GM19043 (cell line): ENCODE measurements around the gene DDX1.
"Not testable (repeated sequence)": the region's sequence is repeated elsewhere in the genome, so short reads cannot be mapped to it uniquely, and the experiment has no call there.

Experiments used
- ATAC-seq: cut with Tn5 transposase; IDR thresholded peaks from one replicate; pipeline ENCODE4 v1.9.1; 2021; ENCODE audit warnings: low read depth; ENCODE audit not compliant: unreplicated experiment

DDX1 gene

GRCh38 chr2:15591692-15592463, at the start of gene DDX1:
TSS of gene DDX1 (plus strand) at chr2:15591868. CDS start at chr2:15591934, 66 bp downstream.
- peak; percentile 89 for ATAC-seq

- ATAC-seq: not testable (repeated sequence)
These were observed 49.4 kb upstream of the DDX1 start for GRCh38 chr2:15542269-15542668.

DNA sequence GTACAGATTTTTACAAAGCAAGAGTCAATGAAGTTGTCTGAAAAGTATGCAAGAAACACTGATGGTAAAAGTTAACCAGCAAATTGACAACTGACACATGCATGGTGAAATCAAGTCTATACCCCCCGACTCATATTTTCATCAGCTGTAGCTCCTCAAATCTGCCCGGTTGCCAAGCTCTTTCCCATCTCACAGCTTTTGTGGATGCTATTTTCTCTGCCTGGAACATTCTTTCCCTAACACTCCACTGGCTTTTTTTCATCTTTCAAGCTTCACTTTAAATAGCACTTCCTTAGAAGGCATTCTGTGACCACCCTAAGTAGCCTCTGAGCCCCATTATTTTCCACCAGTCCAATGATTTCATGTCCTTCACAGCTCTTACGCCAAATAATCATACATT, 48.6 kb upstream of the DDX1 start:
- no peak for ATAC-seq

DNA sequence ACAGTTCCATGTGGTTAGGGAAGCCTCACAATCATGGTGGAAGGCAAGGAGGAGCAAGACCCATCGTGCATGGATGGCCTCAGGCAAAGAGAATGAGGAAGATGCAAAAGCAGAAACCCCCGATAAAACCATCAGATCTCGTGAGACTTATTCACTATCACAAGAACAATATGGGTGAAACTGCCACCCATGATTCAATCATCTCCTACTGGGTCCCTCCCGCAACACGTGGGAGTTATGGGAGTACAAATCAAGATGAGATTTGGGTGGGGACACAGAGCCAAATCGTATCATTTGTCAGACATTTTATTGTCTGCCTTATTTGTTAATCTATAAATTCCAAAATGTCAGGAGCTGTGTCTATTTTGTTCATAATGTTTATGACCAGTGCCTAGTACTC, 48.1 kb upstream of the DDX1 start:
- no peak for ATAC-seq

DNA sequence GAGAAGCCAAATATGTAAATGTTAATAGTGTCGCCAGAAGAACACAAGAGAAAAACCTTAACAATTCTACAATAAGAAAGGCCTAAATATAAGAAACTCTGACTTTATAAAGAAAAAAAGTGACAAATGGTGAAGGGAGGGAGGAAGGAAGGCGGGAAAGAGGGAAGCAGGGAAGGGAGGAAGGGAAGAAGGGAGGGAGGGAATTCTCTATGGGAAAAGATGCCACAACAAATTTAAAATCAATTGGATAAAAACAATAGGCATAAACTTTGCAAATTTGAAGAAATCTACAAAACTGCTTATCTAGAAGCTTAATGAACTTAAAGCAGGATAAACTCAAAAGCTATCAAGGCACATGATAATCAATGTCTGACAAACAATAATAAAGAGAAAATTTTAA, 47.4 kb upstream of the DDX1 start:
- ATAC-seq: no peak

GRCh38 chr2:15546297-15547098, 45.2 kb upstream of the DDX1 start:
- no peak for ATAC-seq

GRCh38 chr2:15547115-15547876, 44.4 kb upstream of the DDX1 start:
- no peak for ATAC-seq

DNA sequence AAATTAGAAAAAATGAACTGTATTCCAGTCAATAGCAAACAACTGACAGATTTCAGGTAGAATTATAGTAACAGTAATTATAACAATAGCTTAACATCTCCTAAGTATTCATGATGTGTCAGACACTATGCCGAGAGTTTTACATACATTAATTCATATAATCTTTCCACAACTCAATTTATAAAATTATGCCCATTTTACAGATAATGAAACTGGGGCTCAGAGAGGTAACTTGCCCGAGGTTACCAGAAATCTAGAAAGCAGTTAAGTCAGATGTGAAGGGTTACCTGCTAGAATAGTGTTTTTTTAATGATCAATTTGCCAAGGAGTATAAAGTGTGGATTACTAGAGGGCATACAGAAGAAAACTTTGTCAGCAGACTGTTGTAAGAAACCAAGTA, 42.7 kb upstream of the DDX1 start:
- ATAC-seq: no peak

- no peak for ATAC-seq
These were observed 38.1 kb upstream of the DDX1 start for GRCh38 chr2:15553519-15553918.

GRCh38 chr2:15553951-15554350, 37.7 kb upstream of the DDX1 start:
- no peak for ATAC-seq

- ATAC-seq: no peak
These were observed 37.0 kb upstream of the DDX1 start for GRCh38 chr2:15554525-15555218.

GRCh38 chr2:15555760-15556193, 35.9 kb upstream of the DDX1 start:
- no peak for ATAC-seq

DNA sequence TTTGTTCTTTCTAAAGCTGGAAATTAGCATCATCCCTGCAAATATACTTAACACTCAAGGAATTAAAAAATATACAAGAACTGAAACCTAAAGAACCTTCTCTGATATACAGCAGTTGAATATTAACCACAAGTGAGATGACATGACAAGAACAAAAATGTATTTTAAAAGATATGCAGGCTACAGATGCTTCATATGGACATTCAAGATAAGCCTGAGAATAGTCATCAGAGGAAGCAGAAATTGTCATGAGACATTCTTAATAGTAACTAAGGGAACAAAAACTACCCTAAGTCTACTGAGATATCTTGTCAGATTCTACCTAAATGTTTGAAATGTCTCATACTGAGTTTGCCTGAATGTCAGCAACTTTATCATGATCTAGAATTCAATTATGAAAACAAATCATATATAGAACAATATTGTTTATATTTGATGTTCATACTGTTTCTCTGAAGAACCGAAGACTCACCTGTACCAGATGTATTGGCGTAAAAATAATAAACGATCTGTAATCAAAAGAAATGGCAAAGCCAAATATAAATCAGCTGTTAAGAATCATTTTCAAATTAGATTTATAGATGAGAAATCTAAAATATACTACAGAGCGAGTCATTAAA, 35.2 kb upstream of the DDX1 start:
- ATAC-seq: no peak

DNA sequence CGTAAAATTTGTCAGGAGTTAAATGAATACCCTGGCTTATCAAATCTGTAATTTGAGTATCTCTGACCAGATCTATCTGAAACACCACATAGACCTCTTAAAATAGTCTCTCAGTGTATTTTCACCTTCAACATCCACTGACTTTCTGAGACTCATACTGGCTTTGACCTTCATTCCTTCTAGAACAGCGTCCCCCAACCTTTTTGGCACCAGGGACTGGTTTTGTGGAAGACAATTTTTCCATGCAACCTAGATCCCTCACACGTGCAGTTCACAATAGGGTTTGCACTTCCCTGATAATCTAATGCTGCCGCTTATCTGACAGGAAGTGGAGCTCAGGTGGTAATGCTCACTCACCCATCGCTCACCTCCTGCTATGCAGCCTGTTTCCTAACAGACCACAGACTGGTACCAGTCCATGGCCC, 33.8 kb upstream of the DDX1 start:
- no peak for ATAC-seq

DNA sequence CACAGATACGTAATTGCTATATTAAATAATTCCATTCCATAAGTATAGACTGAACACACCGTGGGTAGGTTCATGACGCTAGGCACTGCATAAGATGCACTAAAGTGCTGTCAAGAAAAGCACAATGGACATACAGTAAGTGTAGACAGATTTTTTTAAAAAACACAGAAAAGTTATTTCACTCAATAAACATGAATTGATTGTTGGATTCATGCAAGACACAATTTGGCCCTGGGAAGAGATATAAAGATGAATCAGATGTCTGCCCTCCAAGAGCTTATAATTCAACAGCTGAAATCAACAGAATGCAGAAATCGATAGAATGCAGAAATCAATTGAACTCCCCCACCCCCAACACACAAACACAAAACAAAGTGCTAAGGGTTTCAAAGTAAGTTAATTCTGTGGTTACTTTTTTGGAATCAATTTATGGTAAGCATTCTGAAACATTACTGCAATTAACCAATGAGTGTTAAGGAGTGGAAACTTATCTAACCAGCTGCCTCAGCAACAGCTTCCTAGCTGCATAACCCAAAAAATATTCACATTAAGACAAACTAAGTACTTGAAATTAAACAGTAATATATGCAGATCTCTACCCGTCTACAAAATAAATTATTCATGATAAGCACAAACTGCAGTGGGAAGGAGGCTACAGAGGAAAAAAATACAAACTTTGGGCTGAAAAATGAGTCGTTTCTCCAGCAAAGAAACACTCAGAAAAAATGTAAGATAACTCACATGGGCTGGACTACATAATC, 32.1 kb upstream of the DDX1 start:
- no peak for ATAC-seq

DNA sequence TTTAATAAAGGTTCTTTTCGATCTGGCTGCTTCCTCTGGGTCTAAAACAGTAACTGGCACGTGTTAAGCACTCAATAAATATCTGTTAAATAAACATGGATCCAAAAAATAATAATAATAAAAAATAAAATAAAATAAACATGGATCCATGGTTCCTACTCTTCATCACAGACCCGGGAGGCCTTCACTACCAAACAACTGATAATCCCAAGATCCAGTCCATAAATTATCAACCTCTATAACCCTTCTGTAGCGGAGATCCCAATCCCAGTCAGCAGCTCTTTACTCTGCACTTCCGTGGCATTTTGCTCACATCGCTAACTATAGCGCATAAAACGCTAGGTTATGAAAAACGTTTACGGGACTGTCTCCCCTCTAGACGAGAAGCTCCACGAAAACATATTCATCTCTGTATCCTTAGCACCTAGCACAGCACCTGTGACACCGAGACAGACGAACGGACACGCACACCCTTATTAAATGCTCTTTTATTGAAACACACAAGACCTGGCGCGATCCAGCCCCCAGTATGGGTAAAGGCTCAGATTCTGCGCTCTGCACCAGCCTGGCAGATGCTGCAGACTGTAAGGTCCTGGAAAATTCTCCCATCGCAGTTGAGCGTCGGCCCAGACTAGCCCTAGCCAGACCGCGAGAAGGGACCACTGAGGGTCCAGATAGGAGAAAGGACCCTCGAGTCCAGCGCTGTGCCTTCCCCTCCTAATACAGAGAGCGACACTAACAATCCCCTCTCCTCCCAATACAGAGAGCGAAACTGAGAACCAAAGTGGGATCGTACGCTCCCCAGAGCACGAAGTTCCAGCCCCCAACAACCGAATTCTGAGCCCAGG, 31.3 kb upstream of the DDX1 start:
- peak; percentile 38 for ATAC-seq

DNA sequence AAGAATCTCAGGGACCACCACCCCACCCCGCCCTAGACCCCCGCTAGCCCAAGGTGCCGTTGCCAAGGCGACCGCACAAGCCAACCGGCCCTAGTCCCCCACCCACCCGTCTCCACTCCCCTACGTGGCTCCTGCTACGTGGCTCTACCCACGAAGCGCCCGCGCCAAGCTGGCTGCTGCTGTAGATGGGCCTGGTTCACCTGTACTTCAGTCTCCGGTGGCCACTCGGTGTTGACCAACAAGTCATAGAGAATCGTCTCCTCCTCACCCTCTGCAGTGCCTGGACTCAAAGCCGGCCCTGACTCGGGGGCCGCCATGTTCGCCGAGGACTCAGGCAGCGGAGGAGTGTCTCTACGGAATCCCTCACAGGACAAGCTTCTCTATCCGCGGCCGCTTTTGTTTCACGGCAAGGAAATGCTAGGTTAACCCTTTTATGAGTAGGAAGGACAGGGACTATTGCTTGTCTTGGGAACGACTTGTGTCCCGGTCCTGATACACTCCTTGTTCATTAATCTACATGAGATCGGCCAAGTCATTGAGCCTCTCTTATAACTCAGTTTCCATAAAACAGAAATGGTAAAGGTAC, 30.6 kb upstream of the DDX1 start, which contains the start of gene NBAS:
NBAS (minus strand) TSS at position 347 of the 586 bp plus-strand sequence; CDS start at position 317, 30 bp downstream.
- ATAC-seq: peak; percentile 75
